Stimulated activated CD8-positive, alpha-beta memory T cell treated with anti-CD3 and anti-CD28 coated beads, Interleukin-4, amount 100 ng/mL, for 48 hours (primary cell): ENCODE measurements around the gene NRG2.

ENCODE experiments used
- DNase-seq: peaks from one replicate; pipeline ENCODE4 v3.0.0-alpha.2; 2020

NRG2 gene

GRCh38 chr5:140042643-140043507 is at the start of gene NRG2:
Gene NRG2 (minus strand): TSS chr5:140043299.
- peak; percentile 50 for DNase-seq

- no peak for DNase-seq
Observed at GRCh38 chr5:140090251-140090650, 47.2 kb upstream of the NRG2 start.

- DNase-seq: no peak
Observed at GRCh38 chr5:140084541-140084940, 41.4 kb upstream of the NRG2 start.

- DNase-seq: no peak
Observed at GRCh38 chr5:140083650-140084049, 40.6 kb upstream of the NRG2 start.

GRCh38 chr5:140083120-140083519 is 40.0 kb upstream of the NRG2 start:
- no peak for DNase-seq

GRCh38 chr5:140076788-140077187 is 33.7 kb upstream of the NRG2 start:
- DNase-seq: no peak

GRCh38 chr5:140076142-140076541 is 33.0 kb upstream of the NRG2 start:
- no peak for DNase-seq

- DNase-seq: no peak
Observed at GRCh38 chr5:140075371-140075770, 32.3 kb upstream of the NRG2 start.

GRCh38 chr5:140073296-140073695 is 30.2 kb upstream of the NRG2 start:
- DNase-seq: no peak

GRCh38 chr5:140072812-140073211 is 29.7 kb upstream of the NRG2 start:
- no peak for DNase-seq

GRCh38 chr5:140060816-140061215 is 17.7 kb upstream of the NRG2 start:
- no peak for DNase-seq

GRCh38 chr5:140058212-140058932 is 15.3 kb upstream of the NRG2 start:
- no peak for DNase-seq

- DNase-seq: no peak
Observed at GRCh38 chr5:140056880-140057279, 13.8 kb upstream of the NRG2 start.

GRCh38 chr5:140055152-140055551 is 12.1 kb upstream of the NRG2 start:
- no peak for DNase-seq

GRCh38 chr5:140054086-140054689 is 11.1 kb upstream of the NRG2 start:
- no peak for DNase-seq

GRCh38 chr5:140051950-140052349 is 8.9 kb upstream of the NRG2 start:
- DNase-seq: no peak

- no peak for DNase-seq
Observed at GRCh38 chr5:140049713-140050112, 6.6 kb upstream of the NRG2 start.

GRCh38 chr5:140049205-140049604 is 6.1 kb upstream of the NRG2 start:
- no peak for DNase-seq

- DNase-seq: no peak
Observed at GRCh38 chr5:140044041-140044440, 942 bp upstream of the NRG2 start.

- DNase-seq: peak; percentile 33
Observed at GRCh38 chr5:140043508-140043872, 391 bp upstream of the NRG2 start.

GRCh38 chr5:140042393-140042642 is 781 bp downstream of the NRG2 start:
- no peak for DNase-seq

GRCh38 chr5:140041492-140042392 is 1.4 kb downstream of the NRG2 start:
- DNase-seq: no peak

GRCh38 chr5:140041099-140041491 is 2.0 kb downstream of the NRG2 start:
- DNase-seq: no peak
